ENCODE data around the gene FATE1.
A peak's percentile ranks its signal among the peaks of the same experiment; 100 is the strongest.

DNA sequence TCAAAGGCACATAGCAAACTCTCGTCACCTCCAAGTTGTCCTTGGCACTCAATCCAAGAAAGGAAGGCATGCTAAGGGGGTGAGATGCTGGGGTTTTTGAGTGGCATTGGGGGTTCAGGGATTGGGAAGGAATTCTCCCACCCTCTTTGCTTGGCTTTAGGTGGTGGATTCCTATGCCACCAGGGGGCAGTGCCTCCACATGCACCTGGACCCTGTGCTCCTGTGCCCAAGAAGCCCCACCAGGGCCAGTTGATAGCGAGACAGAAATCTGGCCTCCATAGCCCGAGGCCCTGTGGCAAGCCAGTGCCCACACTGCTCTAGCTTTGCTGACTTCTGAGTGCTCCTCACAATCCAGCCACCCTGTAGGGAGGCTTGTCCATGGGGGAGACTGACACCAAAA is 2.0 kb upstream of the FATE1 start:
- TF ChIP-seq, protein P1, sequence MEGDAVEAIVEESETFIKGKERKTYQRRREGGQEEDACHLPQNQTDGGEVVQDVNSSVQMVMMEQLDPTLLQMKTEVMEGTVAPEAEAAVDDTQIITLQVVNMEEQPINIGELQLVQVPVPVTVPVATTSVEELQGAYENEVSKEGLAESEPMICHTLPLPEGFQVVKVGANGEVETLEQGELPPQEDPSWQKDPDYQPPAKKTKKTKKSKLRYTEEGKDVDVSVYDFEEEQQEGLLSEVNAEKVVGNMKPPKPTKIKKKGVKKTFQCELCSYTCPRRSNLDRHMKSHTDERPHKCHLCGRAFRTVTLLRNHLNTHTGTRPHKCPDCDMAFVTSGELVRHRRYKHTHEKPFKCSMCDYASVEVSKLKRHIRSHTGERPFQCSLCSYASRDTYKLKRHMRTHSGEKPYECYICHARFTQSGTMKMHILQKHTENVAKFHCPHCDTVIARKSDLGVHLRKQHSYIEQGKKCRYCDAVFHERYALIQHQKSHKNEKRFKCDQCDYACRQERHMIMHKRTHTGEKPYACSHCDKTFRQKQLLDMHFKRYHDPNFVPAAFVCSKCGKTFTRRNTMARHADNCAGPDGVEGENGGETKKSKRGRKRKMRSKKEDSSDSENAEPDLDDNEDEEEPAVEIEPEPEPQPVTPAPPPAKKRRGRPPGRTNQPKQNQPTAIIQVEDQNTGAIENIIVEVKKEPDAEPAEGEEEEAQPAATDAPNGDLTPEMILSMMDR (conservative IDR thresholded peaks at IDR 0.05) = peak; percentile 73
- TF ChIP-seq ZFX (IDR thresholded peaks at IDR 0.05) = no peak

Measured in C4-2B (cell line).